MM.1S (cell line): ENCODE data around the gene C19orf38.

Experiments used
- CTCF ChIP-seq: fragments of 300-600 bp; sonication (generic); IDR thresholded peaks from 2 replicates; pipeline ENCODE4 v1.5.1; 2016; ENCODE audit warnings: antibody characterized with exemption, low read length, mixed read lengths
- EZH2 ChIP-seq: fragments of 300-600 bp; sonication (generic); optimal IDR thresholded peaks from 2 replicates; pipeline ENCODE3; 2017; ENCODE audit warnings: low read depth, mild to moderate bottlenecking, antibody characterized with exemption, low read length, mixed read lengths
- EZH2phosphoT487 ChIP-seq: fragments of 300-600 bp; sonication (generic); IDR thresholded peaks from 2 replicates; pipeline ENCODE4 v1.6.1; 2018; ENCODE audit warnings: antibody characterized with exemption, low read length

GRCh38 chr19:10842788-10843187, 5.4 kb upstream of the C19orf38 start:
- TF ChIP-seq CTCF = no peak
- no peak for TF ChIP-seq EZH2phosphoT487
- no peak for TF ChIP-seq EZH2
